Caco-2 (cell line): ENCODE measurements around the gene HIPK2. TPM values are rescaled to one million over a fixed set of nuclear protein-coding genes. Genes with fewer than 3 reads are reported as not detected.
A peak's percentile ranks its signal among the peaks of the same experiment; 100 is the strongest.

Experiments
- BruUV-seq: library from RNA; stranded (reverse); fragments of 400-500 nt; replicated peaks from 2 replicates; lab custom pipeline; 2021; lab: Mats Ljungman, UMichigan
- CTCF ChIA-PET: fragments of 300-600 bp; sonication (Branson Sonifier 250); formaldehyde crosslinking; loops from one replicate; lab custom pipeline; 2022; ENCODE audit warnings: antibody characterized with exemption; lab: Charles Lee
- POLR2A ChIA-PET: fragments of 300-600 bp; sonication (Branson Sonifier 250); formaldehyde crosslinking; loops from one replicate; lab custom pipeline; 2022; ENCODE audit warnings: antibody characterized with exemption; lab: Charles Lee
- DNase-seq, 2 experiments: peaks; one replicate each; pipeline versions ENCODE4 v3.0.0 to v3.0.0-alpha.2; 2020 to 2022
- H3K27me3 ChIP-seq: replicated peaks from 2 replicates; pipeline ENCODE4 v1.6.0; 2011; ENCODE audit warnings: low read length; ENCODE audit not compliant: control insufficient read depth, insufficient read depth
- H3K36me3 ChIP-seq: 2 replicates; pipeline ENCODE4 v1.5.1; 2011; ENCODE audit warnings: low read length; ENCODE audit not compliant: control insufficient read depth, insufficient read depth
- H3K4me1 ChIP-seq: fragments of 250-450 bp; sonication (Bioruptor Pico); 2 replicates; pipeline ENCODE4 v1.5.1; 2020; ENCODE audit warnings: mild to moderate bottlenecking
- H3K4me3 ChIP-seq: 2 replicates; pipeline ENCODE4 v1.5.1; 2011; ENCODE audit warnings: low read depth, mild to moderate bottlenecking, control low read depth, low read length
- H3K9me3 ChIP-seq: fragments of 250-450 bp; sonication (Bioruptor Pico); 2 replicates; pipeline ENCODE4 v1.5.1; 2020; ENCODE audit warnings: mild to moderate bottlenecking, moderate library complexity
- H3K27ac Mint-ChIP-seq: one replicate; pipeline ENCODE4 v1.8.0; 2022; ENCODE audit warnings: mixed read lengths; ENCODE audit not compliant: unreplicated experiment
- H3K27me3 Mint-ChIP-seq: one replicate; pipeline ENCODE4 v1.8.0; 2022; ENCODE audit warnings: mixed read lengths; ENCODE audit not compliant: insufficient read depth, unreplicated experiment
- H3K36me3 Mint-ChIP-seq: one replicate; pipeline ENCODE4 v1.8.0; 2022; ENCODE audit warnings: mild to moderate bottlenecking, mixed read lengths; ENCODE audit not compliant: insufficient read depth, unreplicated experiment
- H3K4me1 Mint-ChIP-seq: one replicate; pipeline ENCODE4 v1.8.0; 2022; ENCODE audit warnings: low read depth, mixed read lengths; ENCODE audit not compliant: unreplicated experiment
- H3K4me3 Mint-ChIP-seq: one replicate; pipeline ENCODE4 v1.8.0; 2022; ENCODE audit warnings: mild to moderate bottlenecking, moderate library complexity, mixed read lengths; ENCODE audit not compliant: unreplicated experiment
- H3K9me3 Mint-ChIP-seq: one replicate; pipeline ENCODE4 v1.8.0; 2022; ENCODE audit warnings: mixed read lengths; ENCODE audit not compliant: unreplicated experiment
- CTCF ChIP-seq, 2 experiments: fragments of 200-600 bp in 1 of 2; IDR thresholded peaks; 1 replicate in 1 of 2; 2 replicates in 1 of 2; pipeline versions ENCODE4 v1.5.1 to v1.8.0; 2011 to 2022; ENCODE audit warnings: antibody characterized with exemption in 1 of 2, control low read depth in 1 of 2, inconsistent platforms in 1 of 2, low read depth in 1 of 2, low read length in 1 of 2, mild to moderate bottlenecking in 1 of 2, moderate library complexity in 1 of 2; ENCODE audit not compliant: insufficient read depth in 1 of 2, severe bottlenecking in 1 of 2, unreplicated experiment in 1 of 2
- intact Hi-C: fragments of 100-400 bp; cut with micrococcal nuclease; formaldehyde crosslinking; loops from one replicate; pipeline ENCODE4 v1.10.0; 2022; ENCODE audit not compliant: unreplicated experiment
- total RNA-seq: library from RNA; stranded (reverse); gene quantifications from 2 replicates; pipeline ENCODE4 v1.2.3, GENCODE V29; 2022

HIPK2 gene
- total RNA-seq, 1 experiment from 2014 or later, result 42.8 TPM

DNA sequence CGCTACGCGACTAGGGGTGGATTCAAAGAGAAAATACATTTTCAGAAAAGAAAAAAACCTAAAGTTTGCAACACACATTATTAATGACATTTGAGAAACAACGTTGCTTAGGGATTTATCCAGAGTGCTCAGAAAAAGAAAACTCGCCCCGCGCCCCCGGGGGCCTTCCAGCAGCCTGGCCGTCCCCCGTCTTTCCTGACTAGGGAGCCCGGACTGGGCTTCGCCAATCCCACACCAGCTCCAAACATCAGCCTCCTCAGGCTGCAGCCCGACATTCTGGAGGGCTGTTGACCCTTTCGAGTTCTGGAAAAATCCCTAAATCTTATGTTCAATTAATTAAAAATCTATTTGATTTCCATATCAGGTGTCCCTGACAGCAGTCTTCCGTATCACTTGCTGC is 205.7 kb downstream of the HIPK2 start:
- no peaks in the 10 kb centered on the region for H3K27me3 Mint-ChIP-seq
- Histone ChIP-seq H3K9me3 (no peaks in the 10 kb centered on the region), H3K27me3 (no peaks in the 10 kb centered on the region), H3K4me1 (peaks cover 12% of the 10 kb centered on the region), H3K4me3 (no peak overlapping the region), H3K36me3 (no peaks in the 10 kb centered on the region; the same call in 1 of the 2 replicates)
- no peak for TF ChIP-seq CTCF (IDR thresholded peaks at IDR 0.05; ENCODE audit: insufficient read depth in 1 of 2, low read depth in 1 of 2, low read length in 1 of 2, severe bottlenecking in 1 of 2, unreplicated experiment in 1 of 2)
- POLR2A ChIA-PET, result interaction anchor here (0.6 kb wide), 1 partner anchor 60 kb away, joined by 3 read pairs; no protein-coding TSS in a partner anchor
- H3K4me1 Mint-ChIP-seq, result peaks cover 11% of the 10 kb centered on the region
- H3K4me3 Mint-ChIP-seq, result no peak overlapping the region
- H3K27ac Mint-ChIP-seq, result no peak overlapping the region
- DNase-seq, result no peak
- no peaks in the 10 kb centered on the region for H3K9me3 Mint-ChIP-seq
- intact Hi-C loops, result no loop called here
- CTCF ChIA-PET, result no interaction called here
- H3K36me3 Mint-ChIP-seq, result peaks cover 9% of the 10 kb centered on the region
- TSS peak; percentile 12 for BruUV-seq

GRCh38 chr7:139571651-139572050 is 206.1 kb downstream of the HIPK2 start:
- Mint-ChIP-seq H3K9me3 (no peaks in the 10 kb centered on the region), H3K27ac (no peak overlapping the region), H3K36me3 (peaks cover 13% of the 10 kb centered on the region), H3K4me3 (no peak overlapping the region), H3K27me3 (no peaks in the 10 kb centered on the region), H3K4me1 (peaks cover 15% of the 10 kb centered on the region)
- Histone ChIP-seq H3K4me3 (no peak overlapping the region), H3K9me3 (no peaks in the 10 kb centered on the region), H3K27me3 (no peaks in the 10 kb centered on the region), H3K4me1 (peaks cover 13% of the 10 kb centered on the region), H3K36me3 (no peaks in the 10 kb centered on the region; the same call in 1 of the 2 replicates)
- CTCF ChIA-PET, result no interaction called here
- no peak for DNase-seq
- POLR2A ChIA-PET, result no interaction called here
- intact Hi-C loops, result no loop called here
- TF ChIP-seq CTCF (IDR thresholded peaks at IDR 0.05; ENCODE audit: insufficient read depth in 1 of 2, low read depth in 1 of 2, low read length in 1 of 2, severe bottlenecking in 1 of 2, unreplicated experiment in 1 of 2), result no peak
- BruUV-seq, result no TSS peak

DNA sequence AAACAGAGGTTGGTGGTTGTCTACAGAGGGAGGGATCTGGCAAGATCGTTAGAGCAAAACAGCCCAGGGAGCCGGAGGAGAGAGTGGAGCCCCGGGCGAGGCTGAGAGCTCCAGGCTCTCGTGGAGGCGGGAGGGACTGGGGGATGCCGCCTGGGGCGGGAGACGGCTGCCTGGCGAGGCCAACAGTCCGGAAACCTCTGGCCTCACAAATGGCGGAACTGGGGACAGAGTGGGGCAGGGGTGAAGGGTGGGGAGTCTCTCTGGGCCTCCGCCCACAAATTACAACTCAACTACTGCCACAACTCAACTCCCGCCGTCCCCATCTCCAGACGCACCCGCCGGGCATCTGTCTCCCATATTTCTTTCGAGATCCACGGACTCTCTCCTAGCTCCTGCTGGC is 206.6 kb downstream of the HIPK2 start:
- intact Hi-C loops, result no loop called here
- no peak overlapping the region for H3K4me3 ChIP-seq
- DNase-seq, result no peak
- H3K27ac Mint-ChIP-seq, result no peak overlapping the region
- no peaks in the 10 kb centered on the region for H3K9me3 ChIP-seq
- peaks cover 13% of the 10 kb centered on the region for H3K4me1 ChIP-seq
- POLR2A ChIA-PET, result no interaction called here
- CTCF ChIA-PET, result no interaction called here
- H3K4me3 Mint-ChIP-seq, result no peak overlapping the region
- peaks cover 13% of the 10 kb centered on the region for H3K36me3 Mint-ChIP-seq
- no TSS peak for BruUV-seq
- no peaks in the 10 kb centered on the region for H3K27me3 Mint-ChIP-seq
- TF ChIP-seq CTCF (IDR thresholded peaks at IDR 0.05; ENCODE audit: insufficient read depth in 1 of 2, low read depth in 1 of 2, low read length in 1 of 2, severe bottlenecking in 1 of 2, unreplicated experiment in 1 of 2), result no peak
- no peaks in the 10 kb centered on the region; the same call in 1 of the 2 replicates for H3K36me3 ChIP-seq
- no peaks in the 10 kb centered on the region for H3K9me3 Mint-ChIP-seq
- no peaks in the 10 kb centered on the region for H3K27me3 ChIP-seq
- H3K4me1 Mint-ChIP-seq, result peaks cover 20% of the 10 kb centered on the region
